Peyer's patch (tissue), 4 donors: Measurements from ENCODE around the gene DISC1. TPM values are rescaled to one million over a fixed set of nuclear protein-coding genes. Genes with fewer than 3 reads are reported as not detected.
"Not testable (repeated sequence)": the region's sequence is repeated elsewhere in the genome, so short reads cannot be mapped to it uniquely, and the experiment has no call there.

ENCODE experiments used
- DNase-seq, 3 donors: peaks; one replicate each; pipeline ENCODE4 v3.0.0-alpha.2; 2017 to 2019
- H3K27ac ChIP-seq, 4 donors: fragments of 200-600 bp; sonication (generic); one replicate each; pipeline ENCODE4 v1.5.1; 2016 to 2019
- H3K27me3 ChIP-seq, 2 donors: fragments of 200-600 bp; sonication (generic); one replicate each; pipeline ENCODE4 v1.5.1; 2019
- H3K36me3 ChIP-seq, 3 donors: fragments of 200-600 bp; sonication (generic); one replicate each; pipeline ENCODE4 v1.5.1; 2016 to 2019
- H3K4me1 ChIP-seq, 4 donors: fragments of 200-600 bp; sonication (generic); one replicate each; pipeline ENCODE4 v1.5.1; 2016 to 2019
- H3K4me3 ChIP-seq, 4 donors: fragments of 200-600 bp; sonication (generic); 1 replicate in 3 of 4; 2 replicates in 1 of 4; pipeline ENCODE4 v1.5.1; 2016 to 2019; ENCODE audit warnings: mild to moderate bottlenecking in 1 of 4
- H3K9me3 ChIP-seq, 4 donors: fragments of 200-600 bp; sonication (generic); one replicate each; pipeline ENCODE4 v1.5.1; 2016 to 2019; ENCODE audit warnings: mild to moderate bottlenecking in 1 of 4
- CTCF ChIP-seq, 6 experiments: fragments of 450-650 bp in 4 of 6; fragments of 200-600 bp in 2 of 6; sonication (generic) in 1 of 6; IDR thresholded peaks; one replicate each; pipeline ENCODE4 v1.5.1; 2017 to 2019; ENCODE audit warnings: antibody characterized with exemption in 6 of 6, mild to moderate bottlenecking in 3 of 6, moderate library complexity in 1 of 6
- POLR2A ChIP-seq, 2 donors: fragments of 450-650 bp; IDR thresholded peaks; one replicate each; pipeline ENCODE4 v1.5.1; 2017; ENCODE audit warnings: antibody characterized with exemption in 2 of 2, mild to moderate bottlenecking in 2 of 2, moderate library complexity in 2 of 2
- total RNA-seq, 4 donors: library from RNA; depleted of rRNA; stranded (reverse); fragments of >200 nt; gene quantifications; one replicate each; pipeline ENCODE4 v1.1.0, GENCODE V29; 2016

The DISC1 gene
- total RNA-seq, 4 donors from 2014 or later = 2.3 to 39.6 (median 5.6) TPM

DNA sequence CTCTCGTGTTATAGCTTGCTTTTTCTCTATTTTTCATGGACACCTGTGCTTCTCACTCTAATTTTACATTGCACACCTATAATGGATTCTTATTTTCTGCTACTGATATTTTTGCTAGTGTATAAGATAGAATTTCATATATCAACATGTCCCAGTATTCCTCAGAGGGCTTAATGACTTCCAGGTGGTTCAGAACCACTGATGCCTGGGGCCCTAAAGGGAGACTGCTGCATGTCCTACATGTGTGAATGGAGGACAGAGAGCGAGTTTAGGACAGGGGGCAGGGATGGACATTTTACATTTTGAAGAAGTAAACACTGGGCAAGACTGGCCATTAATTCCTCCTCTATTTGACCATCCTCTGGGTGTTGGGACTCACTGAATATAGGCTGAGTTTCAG is 100.6 kb downstream of the DISC1 start:
- Histone ChIP-seq H3K9me3 (no peaks in the 10 kb centered on the region), H3K27ac (no peak overlapping the region), H3K27me3 (no peaks in the 10 kb centered on the region), H3K4me3 (no peak overlapping the region), H3K4me1 (no peaks in the 10 kb centered on the region), H3K36me3 (no peaks in the 10 kb centered on the region)
- DNase-seq = no peak
- TF ChIP-seq CTCF (IDR thresholded peaks at IDR 0.05) (no peak), POLR2A (IDR thresholded peaks at IDR 0.05) (no peak)

DNA sequence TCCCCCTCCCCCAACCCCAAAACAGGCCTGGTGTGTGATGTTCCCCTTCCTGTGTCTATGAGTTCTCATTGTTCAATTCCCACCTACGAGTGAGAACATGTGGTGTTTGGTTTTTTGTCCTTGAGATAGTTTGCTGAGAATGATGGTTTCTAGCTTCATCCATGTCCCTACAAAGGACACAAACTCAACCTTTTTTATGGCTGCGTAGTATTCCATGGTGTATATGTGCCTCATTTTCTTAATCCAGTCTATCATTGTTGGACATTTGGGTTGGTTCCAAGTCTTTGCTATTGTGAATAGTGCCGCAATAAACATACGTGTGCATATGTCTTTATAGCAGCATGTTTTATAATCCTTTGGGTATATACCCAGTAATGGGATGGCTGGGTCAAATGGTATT is 102.4 kb downstream of the DISC1 start:
- not testable (repeated sequence) for H3K4me1 ChIP-seq, H3K36me3 ChIP-seq, H3K9me3 ChIP-seq, H3K4me3 ChIP-seq, H3K27me3 ChIP-seq, H3K27ac ChIP-seq, DNase-seq

DNA sequence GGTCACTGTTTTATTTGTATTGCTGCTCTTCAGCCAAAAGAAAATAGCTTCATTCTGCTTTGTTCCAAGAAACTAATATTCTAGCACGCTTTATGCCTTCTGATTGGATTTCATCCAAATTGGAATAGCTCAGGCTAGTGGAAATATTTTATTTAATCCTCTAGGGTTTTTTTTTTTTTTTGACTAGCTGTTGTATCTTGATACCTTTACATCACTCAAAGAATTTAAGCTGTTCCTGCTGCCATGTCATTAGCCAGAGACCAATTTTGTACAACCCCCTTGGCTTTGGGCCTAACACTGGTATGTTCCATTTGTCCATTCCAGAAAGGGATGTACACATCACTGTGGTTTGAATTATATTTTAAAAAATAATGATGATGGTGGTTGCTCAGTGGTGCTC is 103.0 kb downstream of the DISC1 start:
- no peaks in the 10 kb centered on the region for H3K36me3 ChIP-seq
- H3K4me1 ChIP-seq = no peaks in the 10 kb centered on the region
- DNase-seq = no peak
- H3K27ac ChIP-seq = no peak overlapping the region
- no peaks in the 10 kb centered on the region for H3K27me3 ChIP-seq
- H3K9me3 ChIP-seq = no peaks in the 10 kb centered on the region
- H3K4me3 ChIP-seq = no peak overlapping the region
- TF ChIP-seq CTCF (IDR thresholded peaks at IDR 0.05) (no peak), POLR2A (IDR thresholded peaks at IDR 0.05) (no peak)

- no peaks in the 10 kb centered on the region for H3K9me3 ChIP-seq
- H3K27ac ChIP-seq = no peak overlapping the region
- no peaks in the 10 kb centered on the region for H3K4me1 ChIP-seq
- no peaks in the 10 kb centered on the region for H3K36me3 ChIP-seq
- no peak overlapping the region for H3K4me3 ChIP-seq
- no peak for DNase-seq
- no peaks in the 10 kb centered on the region for H3K27me3 ChIP-seq
- TF ChIP-seq POLR2A (IDR thresholded peaks at IDR 0.05) (no peak), CTCF (IDR thresholded peaks at IDR 0.05) (no peak)
Measured at GRCh38 chr1:231731268-231731667, 104.7 kb downstream of the DISC1 start.

- H3K27ac ChIP-seq = no peak overlapping the region
- TF ChIP-seq POLR2A (IDR thresholded peaks at IDR 0.05) (no peak), CTCF (IDR thresholded peaks at IDR 0.05) (no peak)
- no peak overlapping the region for H3K4me3 ChIP-seq
- no peaks in the 10 kb centered on the region for H3K27me3 ChIP-seq
- DNase-seq = no peak
- no peaks in the 10 kb centered on the region for H3K36me3 ChIP-seq
- H3K4me1 ChIP-seq = no peaks in the 10 kb centered on the region
- no peaks in the 10 kb centered on the region for H3K9me3 ChIP-seq
Measured at GRCh38 chr1:231733063-231733462, 106.5 kb downstream of the DISC1 start.

DNA sequence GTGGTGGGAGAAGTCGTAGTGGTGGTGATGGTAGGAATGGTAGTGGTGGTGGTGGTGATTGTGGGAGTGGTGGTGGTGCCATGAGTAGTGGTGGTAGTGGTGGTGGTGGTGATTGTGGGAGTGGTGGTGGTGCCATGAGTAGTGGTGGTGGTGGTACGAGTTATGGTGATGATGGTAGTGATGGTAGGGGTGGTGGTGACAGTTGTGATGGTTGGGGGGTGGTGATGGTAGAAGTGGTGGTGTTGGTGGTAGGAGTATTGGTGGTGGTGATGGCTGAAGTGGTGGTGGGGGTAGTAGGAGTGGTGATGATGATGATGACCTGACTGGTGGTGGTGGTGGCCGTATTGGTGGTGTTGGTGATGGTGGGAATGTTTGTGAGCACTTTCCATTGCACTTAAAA is 107.1 kb downstream of the DISC1 start:
- Histone ChIP-seq H3K4me3 (no peak overlapping the region), H3K36me3 (no peaks in the 10 kb centered on the region), H3K27me3 (no peaks in the 10 kb centered on the region), H3K27ac (no peak overlapping the region), H3K4me1 (no peaks in the 10 kb centered on the region), H3K9me3 (no peaks in the 10 kb centered on the region)
- TF ChIP-seq POLR2A (IDR thresholded peaks at IDR 0.05) (no peak), CTCF (IDR thresholded peaks at IDR 0.05) (no peak)
- DNase-seq = no peak
